Activated CD4-positive, alpha-beta T cell treated with anti-CD3 and anti-CD28 coated beads, Interleukin-2, amount 50 U/mL, for 48 hours (primary cell): ENCODE measurements around the gene ANKMY1.
A peak's percentile ranks its signal among the peaks of the same experiment; 100 is the strongest.

Experiments used
- DNase-seq, 2 experiments: peaks; one replicate each; pipeline ENCODE4 v3.0.0-alpha.2; 2020

The ANKMY1 gene

GRCh38 chr2:240593703-240594451, 36.1 kb upstream of the ANKMY1 start:
- DNase-seq, result no peak

- no peak for DNase-seq
Observed at GRCh38 chr2:240593026-240593702, 35.4 kb upstream of the ANKMY1 start.

GRCh38 chr2:240591784-240592183, 34.0 kb upstream of the ANKMY1 start:
- no peak for DNase-seq

GRCh38 chr2:240591226-240591625, 33.4 kb upstream of the ANKMY1 start:
- DNase-seq, result no peak

- no peak for DNase-seq
Observed at GRCh38 chr2:240590681-240591111, 32.9 kb upstream of the ANKMY1 start.

GRCh38 chr2:240589850-240590525, 32.2 kb upstream of the ANKMY1 start:
- no peak for DNase-seq

GRCh38 chr2:240589375-240589774, 31.6 kb upstream of the ANKMY1 start:
- no peak for DNase-seq

- no peak for DNase-seq
Observed at GRCh38 chr2:240588669-240589068, 30.9 kb upstream of the ANKMY1 start.

- no peak for DNase-seq
Observed at GRCh38 chr2:240588006-240588655, 30.3 kb upstream of the ANKMY1 start.

GRCh38 chr2:240586919-240587800, 29.4 kb upstream of the ANKMY1 start:
- peak; percentile 50 to 62 for DNase-seq

GRCh38 chr2:240586198-240586918, 28.6 kb upstream of the ANKMY1 start, which contains the start of gene CAPN10:
Gene CAPN10 (plus strand): TSS chr2:240586734. CDS start chr2:240586912, 178 bp downstream.
- peak; percentile 97 to 98 for DNase-seq

GRCh38 chr2:240585681-240586197, 28.0 kb upstream of the ANKMY1 start:
- no peak for DNase-seq

- no peak for DNase-seq
Observed at GRCh38 chr2:240585101-240585500, 27.3 kb upstream of the ANKMY1 start.

- DNase-seq, result no peak
Observed at GRCh38 chr2:240584486-240585031, 26.8 kb upstream of the ANKMY1 start.

- DNase-seq, result no peak
Observed at GRCh38 chr2:240583774-240584173, 26.0 kb upstream of the ANKMY1 start.

GRCh38 chr2:240582781-240583180, 25.0 kb upstream of the ANKMY1 start:
- no peak for DNase-seq

- no peak for DNase-seq
Observed at GRCh38 chr2:240581811-240582210, 24.0 kb upstream of the ANKMY1 start.

- DNase-seq, result peak; percentile 79 to 83
Observed at GRCh38 chr2:240579771-240580614, 22.2 kb upstream of the ANKMY1 start.

GRCh38 chr2:240579071-240579762, 21.4 kb upstream of the ANKMY1 start:
- DNase-seq, result no peak
